Hematopoietic multipotent progenitor cell treated with erythropoietin and hydrocortisone succinate and interleukin-3 and kit ligand, for 15 days (in vitro differentiated cells): ENCODE data around the gene TTBK2.

ENCODE experiments used
- DNase-seq: peaks from one replicate; pipeline ENCODE4 v3.0.0-alpha.2; 2015; ENCODE audit warnings: low spot score

TTBK2 gene

GRCh38 chr15:42727750-42728381 is 192.7 kb downstream of the TTBK2 start:
- no peak for DNase-seq

GRCh38 chr15:42726114-42726513 is 194.5 kb downstream of the TTBK2 start:
- no peak for DNase-seq

DNA sequence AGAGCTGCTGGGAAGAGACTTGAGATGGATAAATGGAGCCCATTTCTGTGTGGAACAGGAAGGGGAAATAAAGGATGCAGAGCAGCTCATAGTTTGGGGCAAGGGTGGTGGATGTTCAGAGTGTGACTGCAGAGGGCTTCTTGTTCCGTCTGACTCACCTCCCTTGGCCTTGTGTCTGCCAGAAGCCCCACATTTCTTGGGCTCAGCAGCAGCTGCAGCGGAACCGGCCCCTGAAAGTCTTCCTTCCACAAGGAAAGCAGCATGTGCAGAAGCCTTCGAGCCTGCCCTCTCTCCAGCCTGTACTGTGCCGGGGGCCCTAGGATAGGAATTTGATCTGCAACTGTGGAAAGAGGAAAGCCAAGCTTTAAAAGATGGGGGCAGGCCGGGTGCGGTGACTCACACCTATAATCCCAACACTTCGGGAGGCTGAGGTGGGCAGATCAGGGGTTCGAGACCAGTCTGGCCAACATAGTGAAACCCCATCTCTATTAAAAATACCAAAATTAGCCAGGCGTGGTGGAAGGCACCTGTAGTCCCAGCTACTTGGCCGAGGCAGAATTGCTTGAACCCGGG is 195.2 kb downstream of the TTBK2 start:
- no peak for DNase-seq

GRCh38 chr15:42724276-42724675 is 196.3 kb downstream of the TTBK2 start:
- no peak for DNase-seq

DNA sequence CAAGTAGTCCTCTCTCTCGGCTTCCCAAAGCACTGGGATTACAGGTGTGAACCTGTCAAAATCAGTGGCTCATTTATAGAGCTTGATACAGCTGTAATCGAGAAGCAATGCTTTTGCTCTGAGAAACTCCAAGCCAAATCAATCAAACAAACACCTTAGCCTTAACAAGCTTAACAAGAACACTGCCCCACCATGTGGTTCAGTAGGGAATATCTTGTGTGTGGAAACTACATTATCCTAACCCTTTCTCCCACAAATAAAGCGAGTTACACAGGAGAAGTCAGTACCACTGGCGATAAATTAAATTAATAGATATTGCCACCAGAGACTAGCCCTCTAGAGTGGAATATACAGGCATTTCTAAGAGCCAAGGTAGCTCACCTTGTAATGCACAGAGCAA is 197.5 kb downstream of the TTBK2 start:
- no peak for DNase-seq

DNA sequence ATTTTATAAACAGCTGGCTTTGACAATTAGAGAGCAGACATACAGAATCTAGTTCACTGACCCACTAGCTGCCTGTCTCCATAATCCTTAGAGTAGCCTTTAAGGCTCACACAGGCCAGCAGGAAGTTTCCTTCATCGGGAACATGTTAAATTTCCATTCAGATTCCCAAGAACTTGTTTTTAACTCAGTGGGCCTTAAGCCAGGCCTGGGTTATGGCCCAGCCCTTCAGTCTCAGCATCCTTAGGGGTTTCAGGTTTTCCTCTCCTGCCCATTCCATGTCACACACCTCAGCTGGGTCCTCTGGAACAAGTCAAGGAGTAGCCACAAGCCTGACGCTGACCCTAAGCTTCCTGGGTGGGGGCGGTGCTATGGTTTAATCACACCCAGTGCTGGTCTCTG is 198.7 kb downstream of the TTBK2 start:
- DNase-seq = no peak

DNA sequence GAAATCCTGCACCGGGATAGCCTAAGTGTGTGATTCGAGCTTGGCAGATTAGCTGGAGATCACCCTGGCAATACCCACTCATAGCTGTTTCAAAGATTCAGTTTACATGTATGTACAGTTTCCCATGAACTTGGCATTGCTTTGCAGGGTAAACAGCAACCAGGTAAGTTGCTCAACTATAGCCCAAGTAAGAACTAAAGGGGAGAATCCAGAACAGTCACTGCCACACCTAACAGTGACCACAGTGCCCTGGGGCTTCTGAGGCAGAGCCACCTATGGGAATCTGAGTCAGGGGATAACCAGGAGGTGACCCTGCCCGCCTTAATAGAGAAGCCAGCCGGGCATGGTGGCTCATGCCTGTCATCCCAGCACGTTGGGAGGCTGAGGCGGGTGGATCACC is 199.6 kb downstream of the TTBK2 start:
- no peak for DNase-seq

DNA sequence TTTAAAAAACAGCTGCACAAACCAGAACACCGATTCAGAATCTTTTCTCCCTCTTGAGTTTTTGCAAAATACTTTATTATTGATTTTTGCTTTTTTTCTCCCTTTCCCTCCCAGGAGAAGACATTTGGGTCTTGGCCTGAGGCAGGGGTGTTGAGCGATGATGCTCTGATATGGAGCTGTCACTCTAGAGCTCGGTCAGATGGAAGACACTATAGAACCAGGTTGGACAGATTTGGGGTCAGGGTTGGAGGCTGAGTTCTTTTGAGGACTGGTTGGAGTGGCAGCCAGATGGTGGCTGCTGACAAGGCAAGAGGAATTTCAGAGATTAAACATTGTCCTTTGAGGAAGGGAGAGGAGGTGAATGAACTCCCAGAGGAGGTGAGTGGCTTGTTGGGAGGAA is 200.5 kb downstream of the TTBK2 start:
- DNase-seq = no peak

- no peak for DNase-seq
Observed at GRCh38 chr15:42719043-42719442, 201.5 kb downstream of the TTBK2 start.

- DNase-seq = no peak
Observed at GRCh38 chr15:42716626-42717025, 204.0 kb downstream of the TTBK2 start.

DNA sequence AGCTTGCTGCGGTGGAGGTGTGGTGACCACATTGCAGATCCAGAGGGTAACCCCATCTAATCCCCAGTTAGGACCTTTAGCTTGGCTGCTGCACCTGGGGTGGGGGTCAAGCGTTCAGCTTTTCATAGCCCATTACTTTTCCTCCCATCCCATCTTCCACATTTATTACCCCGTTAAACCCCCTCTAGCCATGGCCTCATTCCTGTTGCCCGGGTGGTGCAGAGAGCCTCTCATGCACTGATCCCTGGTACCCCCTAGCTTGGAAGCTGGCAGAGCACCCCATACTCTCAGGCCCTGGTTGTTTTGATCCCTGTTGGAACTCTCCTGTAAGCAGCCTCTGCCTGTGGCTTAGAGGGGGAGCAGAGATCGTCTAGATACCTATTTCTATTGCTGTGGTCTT is 204.5 kb downstream of the TTBK2 start:
- DNase-seq = no peak

DNA sequence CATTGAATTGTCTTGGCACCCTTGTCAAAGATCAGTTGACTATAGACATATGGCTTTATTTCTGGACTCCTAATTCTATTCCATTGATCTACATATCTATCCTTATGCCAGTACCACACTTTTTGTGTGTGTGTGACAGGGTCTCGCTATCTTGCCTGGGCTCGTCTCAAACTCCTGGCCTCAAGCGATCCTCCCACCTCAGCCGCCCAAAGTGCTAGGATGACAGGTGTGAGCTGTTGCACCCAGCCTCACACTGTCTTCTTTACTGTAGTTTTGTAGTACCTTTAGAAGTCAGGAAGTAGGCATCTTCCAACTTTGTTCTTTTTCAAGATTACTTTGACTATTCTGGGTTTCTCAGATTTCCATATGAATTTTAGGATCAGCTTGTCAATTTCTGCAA is 208.0 kb downstream of the TTBK2 start:
- DNase-seq = no peak

DNA sequence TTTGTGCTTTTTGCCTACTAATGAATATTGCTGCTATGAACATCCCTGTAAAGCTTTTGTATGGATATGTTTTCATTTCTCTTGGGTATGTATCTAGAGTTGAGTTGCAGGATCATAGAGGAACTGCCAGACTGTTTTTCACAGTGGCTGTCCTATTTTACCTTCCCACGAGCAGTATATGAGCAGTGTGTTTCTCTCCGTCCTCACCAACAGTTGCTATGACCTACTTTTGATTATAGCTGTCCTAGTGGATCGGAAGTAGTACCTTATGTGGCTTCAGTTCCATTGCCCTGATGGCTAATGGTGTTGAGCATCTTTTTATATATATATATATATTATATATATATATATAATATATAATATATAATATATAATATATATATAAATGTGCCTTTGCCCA is 208.8 kb downstream of the TTBK2 start:
- no peak for DNase-seq

- no peak for DNase-seq
Observed at GRCh38 chr15:42710662-42711061, 209.9 kb downstream of the TTBK2 start.

- no peak for DNase-seq
Observed at GRCh38 chr15:42707873-42708544, 212.6 kb downstream of the TTBK2 start.

GRCh38 chr15:42707068-42707467 is 213.5 kb downstream of the TTBK2 start:
- no peak for DNase-seq

DNA sequence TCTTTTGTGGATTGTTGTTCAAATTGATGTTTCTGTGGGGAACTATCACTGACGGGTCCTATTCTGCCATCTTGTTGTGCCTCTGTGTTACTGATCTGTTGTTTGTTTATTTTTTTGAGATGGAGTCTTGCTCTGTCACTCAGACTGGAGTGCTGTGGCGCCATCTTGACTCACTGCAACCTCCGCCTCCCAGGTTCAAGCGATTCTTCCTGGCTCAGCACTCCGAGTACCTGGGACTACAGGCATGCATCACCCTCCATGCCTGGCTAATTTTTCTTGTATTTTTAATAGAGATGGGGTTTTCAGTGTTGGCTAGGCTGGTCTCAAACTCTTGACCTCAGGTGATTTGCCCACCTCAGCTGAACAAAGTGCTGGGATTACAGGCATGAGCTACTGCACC is 215.2 kb downstream of the TTBK2 start:
- DNase-seq = no peak

DNA sequence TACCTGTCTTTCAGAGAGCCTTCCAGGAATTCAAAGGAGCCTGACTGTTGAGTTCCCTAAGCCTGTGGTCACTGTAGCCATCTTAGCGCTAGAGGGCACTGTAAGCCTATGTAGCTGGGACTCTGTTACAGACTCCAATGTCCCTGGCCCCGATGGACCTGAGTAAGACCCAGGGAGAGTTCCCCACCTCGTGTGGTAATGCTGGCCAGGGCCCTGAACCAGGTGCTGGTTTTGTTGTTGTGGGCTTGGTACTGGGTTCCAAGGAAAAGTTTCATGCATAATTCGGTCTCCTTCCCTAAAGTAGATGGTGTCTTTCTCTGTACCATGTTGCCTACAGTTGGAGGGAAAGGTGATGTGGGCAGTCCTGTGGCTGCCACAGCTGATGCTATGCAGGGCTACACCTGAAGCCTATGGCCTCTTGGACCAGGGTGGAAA is 216.1 kb downstream of the TTBK2 start:
- DNase-seq = peak; percentile 72

GRCh38 chr15:42696626-42697025 is 224.0 kb downstream of the TTBK2 start:
- DNase-seq = no peak

DNA sequence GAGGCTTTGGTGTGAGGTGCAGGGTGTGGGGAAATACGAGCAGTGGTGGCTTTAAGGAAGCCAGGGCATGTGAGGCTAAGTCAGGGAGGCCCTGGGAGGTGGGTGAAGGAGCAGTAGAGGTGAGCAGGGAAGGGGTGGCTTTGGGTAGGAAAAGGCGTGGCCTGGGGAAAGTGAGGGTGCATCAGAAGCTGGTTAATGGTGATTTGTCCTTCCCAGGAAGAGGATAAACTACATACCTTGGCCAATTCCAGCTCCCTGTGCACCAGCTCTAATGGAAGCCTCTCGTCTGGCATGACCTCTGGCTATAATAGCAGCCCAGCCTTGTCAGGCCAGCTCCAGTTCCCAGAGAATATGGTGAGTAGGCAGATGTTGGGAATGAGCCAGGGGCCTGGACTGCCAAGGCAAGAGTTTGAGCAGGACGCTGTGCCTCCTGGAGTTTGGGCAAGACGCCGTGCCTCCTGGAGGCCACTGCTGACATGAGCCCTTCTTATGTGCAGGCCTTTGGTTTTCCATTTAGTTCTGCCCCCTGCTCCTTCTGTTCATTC is 225.0 kb downstream of the TTBK2 start:
- DNase-seq = no peak

- no peak for DNase-seq
Observed at GRCh38 chr15:42694398-42694797, 226.2 kb downstream of the TTBK2 start.

GRCh38 chr15:42693942-42694341 is 226.6 kb downstream of the TTBK2 start:
- no peak for DNase-seq

DNA sequence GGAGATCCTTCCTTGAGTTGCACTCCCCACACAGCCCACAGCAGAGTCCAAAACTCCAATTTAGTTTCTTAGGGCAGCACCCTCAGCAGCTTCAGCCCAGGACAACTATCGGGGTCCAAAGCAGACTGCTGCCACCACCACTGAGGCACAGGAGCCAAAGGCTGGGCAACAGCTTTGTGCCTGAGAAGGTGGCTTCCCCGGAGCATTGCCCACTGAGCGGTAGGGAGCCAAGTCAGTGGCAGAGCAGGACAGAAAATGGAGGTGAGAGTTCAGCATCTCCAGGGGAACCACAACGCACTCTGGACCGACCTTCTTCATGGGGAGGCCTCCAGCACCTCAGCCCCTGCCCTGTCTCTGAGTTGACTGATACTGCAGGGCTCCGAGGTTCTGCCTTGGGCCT is 227.1 kb downstream of the TTBK2 start:
- DNase-seq = no peak
